ENCODE results near the gene CMTR1.

DNA sequence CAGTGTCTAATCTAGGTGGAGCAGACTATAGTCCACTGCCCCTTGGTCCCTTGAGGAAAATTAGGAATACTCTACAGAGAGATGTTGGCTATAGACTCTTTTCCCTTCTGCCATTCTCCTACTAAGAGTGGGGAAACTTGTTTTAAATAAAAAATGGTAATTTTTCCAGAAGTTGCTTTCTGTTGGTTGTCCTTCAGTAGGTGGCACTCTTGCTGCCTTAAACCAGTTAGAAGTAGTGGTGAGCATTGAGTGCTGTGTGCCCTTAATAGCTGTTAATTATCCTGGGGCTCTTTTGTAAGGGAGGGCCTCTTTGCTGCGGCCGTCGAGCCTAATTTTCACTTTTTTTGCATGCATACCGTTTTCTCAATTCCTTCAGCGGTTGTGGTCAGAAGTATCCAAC lies 2.8 kb downstream of the CMTR1 start:
- no peak for TF ChIP-seq TAF1 (IDR thresholded peaks at IDR 0.05; ENCODE audit: low read depth)
- TF ChIP-seq CTCF (IDR thresholded peaks at IDR 0.05; ENCODE audit: poor library complexity, severe bottlenecking): no peak
- TF ChIP-seq EZH2 (IDR thresholded peaks at IDR 0.05; ENCODE audit: borderline replicate concordance, insufficient read depth, low read length, poor library complexity, severe bottlenecking): no peak
- TF ChIP-seq POLR2AphosphoS5 (IDR thresholded peaks at IDR 0.05): no peak
- TF ChIP-seq, protein P1, sequence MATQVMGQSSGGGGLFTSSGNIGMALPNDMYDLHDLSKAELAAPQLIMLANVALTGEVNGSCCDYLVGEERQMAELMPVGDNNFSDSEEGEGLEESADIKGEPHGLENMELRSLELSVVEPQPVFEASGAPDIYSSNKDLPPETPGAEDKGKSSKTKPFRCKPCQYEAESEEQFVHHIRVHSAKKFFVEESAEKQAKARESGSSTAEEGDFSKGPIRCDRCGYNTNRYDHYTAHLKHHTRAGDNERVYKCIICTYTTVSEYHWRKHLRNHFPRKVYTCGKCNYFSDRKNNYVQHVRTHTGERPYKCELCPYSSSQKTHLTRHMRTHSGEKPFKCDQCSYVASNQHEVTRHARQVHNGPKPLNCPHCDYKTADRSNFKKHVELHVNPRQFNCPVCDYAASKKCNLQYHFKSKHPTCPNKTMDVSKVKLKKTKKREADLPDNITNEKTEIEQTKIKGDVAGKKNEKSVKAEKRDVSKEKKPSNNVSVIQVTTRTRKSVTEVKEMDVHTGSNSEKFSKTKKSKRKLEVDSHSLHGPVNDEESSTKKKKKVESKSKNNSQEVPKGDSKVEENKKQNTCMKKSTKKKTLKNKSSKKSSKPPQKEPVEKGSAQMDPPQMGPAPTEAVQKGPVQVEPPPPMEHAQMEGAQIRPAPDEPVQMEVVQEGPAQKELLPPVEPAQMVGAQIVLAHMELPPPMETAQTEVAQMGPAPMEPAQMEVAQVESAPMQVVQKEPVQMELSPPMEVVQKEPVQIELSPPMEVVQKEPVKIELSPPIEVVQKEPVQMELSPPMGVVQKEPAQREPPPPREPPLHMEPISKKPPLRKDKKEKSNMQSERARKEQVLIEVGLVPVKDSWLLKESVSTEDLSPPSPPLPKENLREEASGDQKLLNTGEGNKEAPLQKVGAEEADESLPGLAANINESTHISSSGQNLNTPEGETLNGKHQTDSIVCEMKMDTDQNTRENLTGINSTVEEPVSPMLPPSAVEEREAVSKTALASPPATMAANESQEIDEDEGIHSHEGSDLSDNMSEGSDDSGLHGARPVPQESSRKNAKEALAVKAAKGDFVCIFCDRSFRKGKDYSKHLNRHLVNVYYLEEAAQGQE (IDR thresholded peaks at IDR 0.05; ENCODE audit: borderline replicate concordance): no peak
- no peak for TF ChIP-seq EP300 (conservative IDR thresholded peaks at IDR 0.05; ENCODE audit: poor library complexity, severe bottlenecking)
- TF ChIP-seq RAD21 (conservative IDR thresholded peaks at IDR 0.05): no peak
- TF ChIP-seq SMC3 (conservative IDR thresholded peaks at IDR 0.05; ENCODE audit: poor library complexity): no peak
- TF ChIP-seq MXI1 (conservative IDR thresholded peaks at IDR 0.05; ENCODE audit: poor library complexity, severe bottlenecking): no peak

Data from neural cell (in vitro differentiated cells).